CD14-positive monocyte (primary cell): Measurements from ENCODE around the gene ENTHD1. TPM values are rescaled to one million over a fixed set of nuclear protein-coding genes. Genes with fewer than 3 reads are reported as not detected.
A peak's percentile ranks its signal among the peaks of the same experiment; 100 is the strongest.

Experiments used
- DNase-seq, 3 donors: peaks; one replicate each; pipeline ENCODE4 v3.0.0-alpha.2; 2011 to 2022
- H2AFZ ChIP-seq: 2 replicates; pipeline ENCODE4 v1.6.0; 2012; ENCODE audit warnings: mild to moderate bottlenecking, low read depth, low read length, inconsistent platforms; ENCODE audit not compliant: insufficient read depth, poor library complexity, severe bottlenecking
- H3K27ac ChIP-seq, 2 donors: 1 replicate in 1 of 2; 2 replicates in 1 of 2; pipeline ENCODE4 v1.5.1; 2012 to 2013; ENCODE audit warnings: low read length in 2 of 2, control low read depth in 1 of 2, inconsistent platforms in 1 of 2, low read depth in 1 of 2, mild to moderate bottlenecking in 1 of 2
- H3K27me3 ChIP-seq, 2 donors: one replicate each; pipeline versions ENCODE4 v1.6.0 to v1.6.1; 2011 to 2013; ENCODE audit warnings: low read length in 2 of 2; ENCODE audit not compliant: control insufficient read depth in 2 of 2, insufficient read depth in 2 of 2
- H3K36me3 ChIP-seq, 2 donors: replicated peaks in 1 of 2; 1 replicate in 1 of 2; 2 replicates in 1 of 2; pipeline versions ENCODE4 v1.5.1 to v1.6.1; 2012 to 2013; ENCODE audit warnings: low read length in 2 of 2, control low read depth in 1 of 2, inconsistent platforms in 1 of 2, mild to moderate bottlenecking in 1 of 2; ENCODE audit not compliant: insufficient read depth in 2 of 2, control insufficient read depth in 1 of 2
- H3K4me1 ChIP-seq, 2 donors: 1 replicate in 1 of 2; 2 replicates in 1 of 2; pipeline versions ENCODE4 v1.5.1 to v1.6.1; 2012 to 2013; ENCODE audit warnings: low read length in 2 of 2, control low read depth in 1 of 2, inconsistent platforms in 1 of 2, mild to moderate bottlenecking in 1 of 2, moderate library complexity in 1 of 2; ENCODE audit not compliant: insufficient read depth in 2 of 2, control insufficient read depth in 1 of 2
- H3K4me2 ChIP-seq: replicated peaks from 2 replicates; pipeline ENCODE3; 2012; ENCODE audit warnings: low read length, moderate library complexity, mild to moderate bottlenecking; ENCODE audit not compliant: poor library complexity, severe bottlenecking; ENCODE audit errors: extremely low read depth
- H3K4me3 ChIP-seq, 3 experiments: fragments of 200-600 bp in 1 of 3; sonication (generic) in 1 of 3; replicated peaks in 1 of 3; 1 replicate in 2 of 3; 2 replicates in 1 of 3; pipeline ENCODE4 v1.5.1; 2011 to 2013; ENCODE audit warnings: low read length in 3 of 3, mild to moderate bottlenecking in 3 of 3, control low read depth in 2 of 3, low read depth in 2 of 3, inconsistent platforms in 1 of 3, moderate library complexity in 1 of 3
- H3K79me2 ChIP-seq: 2 replicates; pipeline ENCODE4 v1.6.0; 2012; ENCODE audit warnings: mild to moderate bottlenecking, control low read depth, inconsistent platforms, low read length, moderate library complexity; ENCODE audit not compliant: insufficient read depth
- H3K9ac ChIP-seq: 2 replicates; pipeline ENCODE4 v1.6.0; 2017; ENCODE audit warnings: low read length, mild to moderate bottlenecking; ENCODE audit not compliant: insufficient read depth, poor library complexity, severe bottlenecking
- H3K9me3 ChIP-seq, 2 donors: replicated peaks in 1 of 2; 1 replicate in 1 of 2; 2 replicates in 1 of 2; pipeline versions ENCODE4 v1.5.1 to v1.6.1; 2012 to 2013; ENCODE audit warnings: low read length in 2 of 2, control low read depth in 1 of 2; ENCODE audit not compliant: control insufficient read depth in 1 of 2, insufficient read depth in 1 of 2
- H4K20me1 ChIP-seq: 2 replicates; pipeline ENCODE4 v1.6.0; 2012; ENCODE audit warnings: mild to moderate bottlenecking, low read length, control low read depth, moderate library complexity; ENCODE audit not compliant: insufficient read depth
- H3K27ac Mint-ChIP-seq, 7 donors: one replicate each; pipeline ENCODE4 v1.8.0; 2020; ENCODE audit warnings: mild to moderate bottlenecking in 7 of 7, mixed read lengths in 7 of 7, moderate library complexity in 6 of 7, inconsistent platforms in 2 of 7
- H3K27me3 Mint-ChIP-seq, 3 donors: one replicate each; pipeline ENCODE4 v1.8.0; 2021 to 2022; ENCODE audit warnings: low read depth in 3 of 3, mild to moderate bottlenecking in 3 of 3, mixed read lengths in 3 of 3, moderate library complexity in 3 of 3, inconsistent platforms in 1 of 3
- H3K36me3 Mint-ChIP-seq, 2 donors: one replicate each; pipeline ENCODE4 v1.8.0; 2020; ENCODE audit warnings: mixed read lengths in 2 of 2, inconsistent platforms in 1 of 2, mild to moderate bottlenecking in 1 of 2
- H3K4me1 Mint-ChIP-seq: one replicate; pipeline ENCODE4 v1.8.0; 2020; ENCODE audit warnings: mild to moderate bottlenecking, mixed read lengths
- H3K4me3 Mint-ChIP-seq, 2 donors: one replicate each; pipeline ENCODE4 v1.8.0; 2020; ENCODE audit warnings: mild to moderate bottlenecking in 2 of 2, mixed read lengths in 2 of 2, moderate library complexity in 1 of 2
- H3K9me3 Mint-ChIP-seq, 7 donors: one replicate each; pipeline ENCODE4 v1.8.0; 2020 to 2022; ENCODE audit warnings: mixed read lengths in 7 of 7, mild to moderate bottlenecking in 6 of 7, moderate library complexity in 6 of 7, inconsistent platforms in 2 of 7
- CTCF ChIP-seq: fragments of 200-600 bp; IDR thresholded peaks from one replicate; pipeline ENCODE4 v1.8.0; 2022; ENCODE audit warnings: antibody characterized with exemption, mild to moderate bottlenecking
- WGBS: methylation state at CpG from one replicate; pipeline ENCODE4 v1.1.5; 2013; ENCODE audit warnings: missing lambda C conversion rate; ENCODE audit not compliant: insufficient coverage; 5-methylcytosine and 5-hydroxymethylcytosine counted together
- intact Hi-C, 2 donors: fragments of 100-400 bp; cut with micrococcal nuclease; formaldehyde crosslinking; loops; one replicate each; pipeline versions ENCODE4 v1.15.0 to v1.15.1; 2023
- polyA plus RNA-seq, 3 donors: library from polyadenylated mRNA; depleted of rRNA in 1 of 3; unstranded in 2 of 3; stranded (reverse) in 1 of 3; fragments of 300-500 nt in 2 of 3; fragments of >200 nt in 1 of 3; fragmentation: Illumina TruSeq in 2 of 3; gene quantifications; 1 replicate in 2 of 3; 2 replicates in 1 of 3; pipeline ENCODE4 v1.2.3, GENCODE V29; 2012 to 2021

ENTHD1 gene
- polyA plus RNA-seq, 3 donors = not detected

DNA sequence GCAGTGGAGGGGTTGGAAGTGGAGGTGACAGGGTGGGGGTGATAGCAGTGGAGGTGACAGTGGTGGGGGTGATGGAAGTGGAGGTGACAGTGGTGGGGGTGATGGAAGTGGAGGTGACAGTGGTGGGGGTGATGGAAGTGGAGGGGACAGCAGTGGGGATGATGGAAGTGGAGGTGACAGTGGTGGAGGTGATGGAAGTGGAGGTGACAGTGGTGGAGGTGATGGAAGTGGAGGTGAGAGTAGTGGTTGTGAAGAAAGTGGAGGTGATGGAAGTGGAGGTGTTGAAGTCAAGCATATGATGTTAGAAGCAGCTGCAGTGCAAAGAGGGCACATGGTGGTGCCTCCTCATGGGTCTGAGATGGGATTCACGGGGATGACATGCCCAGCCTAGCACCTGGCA is 181.5 kb downstream of the ENTHD1 start:
- Mint-ChIP-seq H3K4me3 (no peak overlapping the region), H3K4me1 (no peaks in the 10 kb centered on the region), H3K9me3 (peaks cover 0 to 2% (median 0%) of the 10 kb centered on the region in 7 donors), H3K27me3 (peaks cover 6 to 11% (median 8%) of the 10 kb centered on the region in 3 donors), H3K36me3 (no peaks in the 10 kb centered on the region), H3K27ac (peak overlapping the region in 1 of 7 donors; percentile 44)
- no peak for DNase-seq
- no peaks in the 10 kb centered on the region for H4K20me1 ChIP-seq
- no peaks in the 10 kb centered on the region for H3K79me2 ChIP-seq
- WGBS = no CpG with 5 or more reads among the region's 1 CpG
- H2AFZ ChIP-seq = no peak overlapping the region
- no peak overlapping the region for H3K4me3 ChIP-seq
- H3K4me1 ChIP-seq = no peaks in the 10 kb centered on the region
- H3K27me3 ChIP-seq = peaks cover 0 to 2% of the 10 kb centered on the region in 2 donors
- no peak for TF ChIP-seq CTCF
- H3K9ac ChIP-seq = no peak overlapping the region
- no peak overlapping the region for H3K4me2 ChIP-seq
- H3K9me3 ChIP-seq = no peaks in the 10 kb centered on the region
- no peaks in the 10 kb centered on the region for H3K36me3 ChIP-seq
- intact Hi-C loops = no loop called here
- H3K27ac ChIP-seq = no peak overlapping the region

DNA sequence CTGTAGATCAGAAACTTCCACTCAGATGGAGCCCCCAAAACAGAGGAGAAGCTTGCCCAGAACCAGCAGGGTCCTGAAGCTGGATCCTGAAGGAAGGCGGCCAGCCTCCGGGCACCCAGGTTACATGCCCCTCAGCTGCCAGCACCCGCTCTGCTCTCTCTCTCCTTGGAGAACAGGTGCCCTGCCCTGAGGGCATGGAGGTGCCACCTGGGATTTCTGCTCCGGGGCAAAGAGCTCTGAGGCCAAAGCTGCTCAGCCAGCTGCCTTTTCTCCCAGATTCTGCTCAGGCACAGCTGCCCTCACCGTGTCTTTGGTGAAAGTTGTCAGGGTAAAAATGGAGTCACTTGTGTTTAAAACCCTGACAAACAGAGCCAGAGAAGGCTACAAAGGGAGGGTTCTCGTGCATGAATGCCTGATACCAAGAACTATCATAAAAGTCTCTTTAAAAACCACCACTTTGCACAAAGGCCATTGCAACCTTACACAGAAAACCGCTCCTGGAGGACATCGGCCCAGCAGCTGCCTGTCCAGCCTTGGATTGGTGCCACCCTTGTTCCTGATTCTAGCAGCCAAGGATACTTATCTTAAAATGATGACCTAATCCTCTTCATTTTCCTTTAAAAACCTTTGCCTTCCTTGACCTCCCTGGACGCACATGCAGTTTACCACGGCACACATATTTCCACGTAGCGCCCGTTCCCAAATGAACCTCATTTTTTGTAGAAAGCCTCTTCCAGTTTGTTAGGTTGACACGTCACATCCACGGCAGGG is 183.0 kb downstream of the ENTHD1 start:
- H3K79me2 ChIP-seq = no peaks in the 10 kb centered on the region
- peaks cover 4 to 9% (median 8%) of the 10 kb centered on the region in 3 donors for H3K27me3 Mint-ChIP-seq
- no peak overlapping the region for H3K9ac ChIP-seq
- no peak for DNase-seq
- H3K4me1 ChIP-seq = no peaks in the 10 kb centered on the region
- H3K36me3 Mint-ChIP-seq = no peaks in the 10 kb centered on the region
- no peak overlapping the region for H3K4me2 ChIP-seq
- no peak overlapping the region for H3K4me3 ChIP-seq
- no peaks in the 10 kb centered on the region for H3K36me3 ChIP-seq
- no peak overlapping the region for H2AFZ ChIP-seq
- H3K4me3 Mint-ChIP-seq = peak overlapping the region in 1 of 2 donors; percentile 20
- H3K27ac ChIP-seq = no peak overlapping the region
- peaks cover 0 to 2% of the 10 kb centered on the region in 2 donors for H3K27me3 ChIP-seq
- WGBS = 92% methylated on average over 14 of the region's 15 CpGs
- intact Hi-C loops = no loop called here
- no peak overlapping the region for H3K27ac Mint-ChIP-seq
- no peaks in the 10 kb centered on the region for H3K9me3 ChIP-seq
- no peak for TF ChIP-seq CTCF
- no peaks in the 10 kb centered on the region for H4K20me1 ChIP-seq
- H3K4me1 Mint-ChIP-seq = no peaks in the 10 kb centered on the region
- peaks cover 0 to 2% (median 0%) of the 10 kb centered on the region in 7 donors for H3K9me3 Mint-ChIP-seq
